ENCODE measurements around the gene C14orf93. TPM values are rescaled to one million over a fixed set of nuclear protein-coding genes. Genes with fewer than 3 reads are reported as not detected.
A peak's percentile ranks its signal among the peaks of the same experiment; 100 is the strongest.

C14orf93 gene
- polyA plus RNA-seq, 3 donors: 18.3 to 19.2 (median 18.8) TPM

DNA sequence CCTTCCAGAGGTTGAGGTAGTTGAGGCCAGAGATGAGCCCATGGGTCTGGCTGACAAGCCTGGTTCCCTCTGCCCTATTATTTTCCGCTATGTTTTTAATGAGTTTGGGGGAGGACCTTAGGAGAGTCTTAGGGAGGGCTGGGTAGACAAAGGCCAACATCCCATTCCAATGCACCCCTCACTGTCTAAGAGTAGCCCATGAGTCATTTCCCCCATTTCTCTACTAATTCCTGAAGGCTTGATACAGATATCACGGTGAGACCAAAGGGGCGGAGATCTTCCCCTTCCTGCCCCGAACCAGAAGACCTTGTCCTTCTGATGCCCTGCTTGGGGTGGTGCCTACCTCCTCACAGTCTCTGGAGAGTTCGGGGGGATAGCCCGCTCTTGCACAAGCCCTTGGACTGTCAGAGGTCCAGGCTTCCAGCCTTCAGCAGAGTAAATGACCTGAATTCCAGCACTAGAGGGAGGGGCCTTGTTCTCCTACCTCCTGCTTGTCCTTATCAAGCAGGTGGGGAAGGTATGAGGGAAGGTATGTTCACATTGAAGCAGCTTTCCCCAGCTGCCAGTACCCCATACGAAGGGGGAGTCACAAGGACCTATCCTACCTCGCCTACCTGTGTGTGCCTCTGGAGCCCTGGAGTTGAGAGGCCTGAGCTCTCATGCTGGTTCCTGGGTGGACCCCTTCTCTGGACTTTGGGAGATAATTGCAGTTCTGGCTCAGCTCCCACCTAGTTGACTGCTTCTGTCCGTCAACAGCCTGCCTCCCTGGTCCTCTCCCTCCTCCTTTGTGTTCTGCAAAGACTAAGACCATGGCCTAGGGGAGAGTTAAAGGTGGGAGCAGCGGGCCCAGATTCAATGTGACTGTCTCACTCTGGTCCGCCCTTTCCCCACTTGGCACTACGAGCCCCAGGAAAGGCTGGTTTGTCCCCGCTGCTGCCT, 35.7 kb upstream of the C14orf93 start:
- no peak for DNase-seq (ENCODE audit: low read depth in 3 of 3, low spot score in 2 of 3)

DNA sequence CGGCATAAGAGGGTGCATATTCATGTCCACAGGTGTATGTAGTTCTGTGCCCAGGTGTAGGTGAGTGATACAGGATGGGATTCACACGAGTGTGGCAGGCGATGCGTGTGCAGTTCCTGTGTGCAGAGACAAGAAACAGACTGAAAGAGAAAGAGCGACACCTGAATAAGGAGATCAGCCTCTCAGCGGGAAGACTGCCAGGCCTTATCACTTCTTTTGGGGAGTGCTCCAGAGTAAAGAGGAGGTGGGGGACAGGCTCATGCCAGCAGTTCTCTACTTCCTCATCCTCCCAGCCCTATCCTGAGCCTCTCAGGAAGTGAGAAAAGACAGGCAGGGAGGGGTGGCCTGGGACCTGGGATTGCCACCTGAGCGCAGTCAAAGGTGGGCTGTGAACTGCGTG, 34.9 kb upstream of the C14orf93 start:
- DNase-seq (ENCODE audit: low read depth in 3 of 3, low spot score in 2 of 3): no peak

- no peak for DNase-seq (ENCODE audit: low read depth in 3 of 3, low spot score in 2 of 3)
These were observed 33.8 kb upstream of the C14orf93 start for GRCh38 chr14:23043754-23044153.

DNA sequence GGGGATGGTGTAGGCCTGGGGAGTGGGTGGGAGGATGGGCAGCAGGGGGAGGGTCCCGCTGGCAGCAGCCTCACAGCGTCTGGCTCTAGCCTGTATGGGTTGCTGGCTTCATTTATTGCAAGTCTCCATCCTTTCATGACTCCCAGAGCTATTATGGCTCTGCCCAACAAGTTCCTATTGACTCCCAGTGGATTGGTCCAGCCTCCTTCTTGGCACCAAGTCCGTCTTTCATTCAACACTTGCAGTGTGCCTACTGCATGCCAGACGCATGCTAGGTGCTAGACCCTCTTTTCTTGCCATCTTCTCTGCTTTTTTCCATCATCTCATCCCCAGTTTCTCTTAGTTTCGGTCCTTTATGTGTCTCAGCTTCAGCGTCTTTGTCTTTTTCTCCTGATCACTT, 33.2 kb upstream of the C14orf93 start:
- no peak for DNase-seq (ENCODE audit: low read depth in 3 of 3, low spot score in 2 of 3)

- no peak for DNase-seq (ENCODE audit: low read depth in 3 of 3, low spot score in 2 of 3)
These were observed 32.4 kb upstream of the C14orf93 start, which contains the start of gene PSMB11 for GRCh38 chr14:23042162-23042965. PSMB11 (plus strand) TSS chr14:23042212; CDS start chr14:23042226, 14 bp downstream.

- DNase-seq (ENCODE audit: low read depth in 3 of 3, low spot score in 2 of 3): no peak
These were observed 31.8 kb upstream of the C14orf93 start for GRCh38 chr14:23041729-23042128.

- DNase-seq (ENCODE audit: low read depth in 3 of 3, low spot score in 2 of 3): no peak
These were observed 30.2 kb upstream of the C14orf93 start for GRCh38 chr14:23040100-23040499.

DNA sequence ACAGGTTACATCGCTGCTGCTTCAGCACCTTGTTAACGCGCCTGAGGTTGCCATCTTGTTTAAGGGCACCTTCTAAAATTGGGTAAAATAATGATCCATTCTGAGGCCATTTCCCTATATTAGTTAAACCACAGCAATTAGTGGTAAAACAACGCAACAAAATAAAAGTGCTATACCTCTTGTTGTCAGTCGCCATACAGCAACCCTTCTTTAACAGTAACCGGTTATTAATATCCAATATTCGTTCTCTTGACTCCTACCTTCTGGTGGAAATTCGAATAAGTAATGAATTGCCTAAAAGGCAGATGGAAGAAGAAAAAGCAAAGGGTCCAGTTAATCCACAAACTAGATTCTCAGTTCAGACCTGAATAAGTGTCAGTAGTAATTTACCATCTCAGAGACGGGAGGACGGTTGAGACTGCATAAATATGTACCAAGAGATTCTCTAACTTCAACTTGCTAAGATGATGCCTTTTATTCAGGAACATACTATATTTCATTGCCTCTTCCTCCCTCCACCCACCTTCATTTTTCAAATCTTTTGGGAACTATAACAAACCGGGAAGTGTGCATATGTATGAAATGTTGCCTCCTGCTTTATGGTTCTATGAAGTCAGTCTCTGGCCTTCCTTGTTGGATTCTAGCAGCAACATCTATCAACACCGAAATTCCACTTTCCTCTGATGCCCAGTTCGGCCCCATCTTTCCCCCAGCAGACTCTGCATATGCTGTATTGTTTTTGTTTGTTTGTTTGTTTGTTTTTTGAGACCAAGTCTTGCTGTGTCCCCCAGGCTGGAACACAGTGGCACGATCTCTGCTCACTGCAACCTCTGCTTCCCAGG, 25.6 kb upstream of the C14orf93 start:
- no peak for DNase-seq (ENCODE audit: low read depth in 3 of 3, low spot score in 2 of 3)

GRCh38 chr14:23034498-23035302, 24.8 kb upstream of the C14orf93 start, which contains the start of gene PSMB5:
PSMB5 (minus strand) TSS chr14:23034900; CDS start chr14:23034881, 19 bp downstream.
- peak; percentile 93 to 97 (median 95) for DNase-seq (ENCODE audit: low read depth in 3 of 3, low spot score in 2 of 3)

DNA sequence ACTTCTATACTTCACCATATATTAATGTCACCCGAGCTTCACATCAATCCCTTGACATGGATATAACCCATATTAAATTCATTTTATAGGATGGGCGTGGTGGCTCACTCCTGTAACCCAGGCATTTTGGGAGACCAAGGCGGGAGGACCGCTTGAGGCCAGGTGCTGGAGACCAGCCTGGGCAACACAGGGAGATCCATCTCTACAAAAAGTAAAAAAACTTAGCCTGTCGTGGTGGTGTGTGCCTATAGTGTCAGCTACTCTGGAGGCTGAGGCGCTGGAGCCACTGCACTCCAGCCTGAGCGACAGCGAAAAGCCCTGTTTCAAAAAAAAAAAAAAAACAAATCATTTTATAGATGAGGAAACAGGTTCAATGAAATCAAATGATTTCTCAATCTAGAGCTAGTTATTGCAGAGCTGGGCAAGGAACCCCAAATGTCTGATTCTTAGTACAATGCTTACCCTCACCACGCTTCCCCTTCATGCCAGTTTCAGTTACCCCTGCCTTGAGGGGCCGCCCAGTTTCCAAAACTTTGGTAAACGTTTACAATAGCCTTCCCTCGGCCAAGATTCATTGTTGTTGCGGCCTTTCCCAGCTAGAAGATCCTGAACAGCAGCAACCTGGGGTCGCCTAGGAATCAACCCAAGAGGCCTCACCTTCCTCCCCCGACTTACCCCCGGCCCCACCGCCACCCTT, 24.0 kb upstream of the C14orf93 start:
- DNase-seq (ENCODE audit: low read depth in 3 of 3, low spot score in 2 of 3): no peak

DNA sequence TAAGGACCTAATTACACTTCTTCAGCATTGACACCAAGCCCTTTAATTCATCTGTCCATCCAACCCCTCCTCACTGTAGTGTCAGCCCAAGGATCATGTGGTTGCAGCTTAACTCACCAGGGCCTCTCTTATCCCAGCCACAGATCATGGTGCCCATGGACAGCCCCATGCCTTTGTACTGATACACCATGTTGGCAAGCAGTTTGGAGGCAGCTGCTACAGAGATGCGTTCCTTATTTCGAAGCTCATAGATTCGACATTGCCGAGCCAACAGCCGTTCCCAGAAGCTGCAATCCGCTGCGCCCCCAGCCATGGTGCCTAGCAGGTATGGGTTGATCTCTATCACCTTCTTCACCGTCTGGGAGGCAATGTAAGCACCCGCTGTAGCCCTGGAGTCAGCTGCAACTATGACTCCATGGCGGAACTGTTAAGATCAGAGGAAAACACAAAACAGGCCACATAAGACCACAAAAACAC, 23.3 kb upstream of the C14orf93 start:
- no peak for DNase-seq (ENCODE audit: low read depth in 3 of 3, low spot score in 2 of 3)

DNA sequence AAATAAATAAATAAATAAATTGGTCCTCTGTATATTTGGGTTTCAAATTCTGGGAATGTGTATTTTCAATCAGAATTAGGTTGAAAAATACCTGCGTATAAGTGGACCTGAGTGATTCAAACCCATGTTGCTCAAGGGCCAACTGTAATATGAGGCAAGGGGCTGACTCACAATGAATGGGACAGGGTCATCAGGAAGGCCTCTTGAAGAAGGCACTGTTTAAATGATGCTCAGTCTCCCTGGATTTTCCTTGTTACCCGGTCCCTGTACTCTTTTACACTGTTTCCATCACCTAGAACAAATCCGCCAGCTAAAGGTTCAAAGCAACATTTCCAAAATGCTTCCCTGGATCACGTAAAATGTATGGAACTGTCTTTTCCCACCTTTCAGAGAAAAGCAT, 21.0 kb upstream of the C14orf93 start:
- DNase-seq (ENCODE audit: low read depth in 3 of 3, low spot score in 2 of 3): no peak

DNA sequence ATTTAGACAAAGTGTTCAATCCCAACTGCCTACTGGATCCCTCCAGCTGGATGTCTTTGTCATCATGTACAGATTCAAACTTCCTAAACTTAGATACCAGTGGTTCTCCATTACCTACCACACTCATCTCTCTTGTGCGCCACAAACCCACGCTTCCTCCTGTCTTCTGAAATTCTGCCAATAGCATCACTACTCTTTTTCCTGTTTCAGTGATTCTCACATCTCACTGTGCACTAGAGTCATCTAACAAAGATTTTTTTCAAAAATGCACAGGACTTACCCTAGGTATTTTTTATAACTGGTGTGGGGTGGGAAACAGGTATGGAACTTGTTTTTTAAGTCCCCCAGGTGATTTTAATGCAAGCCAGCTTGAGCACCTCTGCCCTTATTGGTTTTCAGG, 18.9 kb upstream of the C14orf93 start:
- no peak for DNase-seq (ENCODE audit: low read depth in 3 of 3, low spot score in 2 of 3)

DNA sequence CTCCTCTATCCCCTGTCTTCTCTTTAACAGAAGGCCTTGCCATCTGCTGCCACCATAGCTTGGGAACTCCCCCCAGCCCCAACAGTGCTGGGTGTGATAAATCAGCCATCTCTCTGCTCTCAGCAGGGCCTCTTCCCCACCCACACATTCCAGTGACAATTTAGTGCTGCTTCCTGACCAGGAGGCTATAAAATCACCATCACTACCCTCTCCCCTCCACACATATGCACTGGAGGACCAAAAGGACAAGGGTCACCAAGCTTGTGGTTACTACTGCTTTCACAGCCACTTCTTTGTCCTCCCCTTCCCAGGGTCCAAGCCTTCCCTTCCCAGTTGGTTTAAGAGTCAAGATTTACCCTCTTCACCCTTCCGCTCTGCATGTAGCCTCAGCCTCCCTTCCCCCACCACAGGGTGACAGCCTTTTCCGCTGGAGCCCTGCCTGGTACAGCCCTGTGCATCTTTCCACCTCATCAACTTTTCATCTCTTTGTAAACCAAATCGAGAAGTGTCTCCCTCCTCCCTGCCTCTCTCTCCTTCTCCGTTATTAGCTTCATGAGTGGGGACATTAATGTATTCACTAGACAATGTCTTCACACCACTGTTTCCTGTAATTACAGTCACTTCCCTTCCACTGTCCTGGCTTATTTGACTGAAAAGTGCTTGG, 15.3 kb upstream of the C14orf93 start:
- DNase-seq (ENCODE audit: low read depth in 3 of 3, low spot score in 2 of 3): peak in 1 of 3 donors; percentile 68

GRCh38 chr14:23024612-23025075, 14.7 kb upstream of the C14orf93 start:
- no peak for DNase-seq (ENCODE audit: low read depth in 3 of 3, low spot score in 2 of 3)

- DNase-seq (ENCODE audit: low read depth in 3 of 3, low spot score in 2 of 3): no peak
These were observed 13.8 kb upstream of the C14orf93 start for GRCh38 chr14:23023795-23024152.

DNA sequence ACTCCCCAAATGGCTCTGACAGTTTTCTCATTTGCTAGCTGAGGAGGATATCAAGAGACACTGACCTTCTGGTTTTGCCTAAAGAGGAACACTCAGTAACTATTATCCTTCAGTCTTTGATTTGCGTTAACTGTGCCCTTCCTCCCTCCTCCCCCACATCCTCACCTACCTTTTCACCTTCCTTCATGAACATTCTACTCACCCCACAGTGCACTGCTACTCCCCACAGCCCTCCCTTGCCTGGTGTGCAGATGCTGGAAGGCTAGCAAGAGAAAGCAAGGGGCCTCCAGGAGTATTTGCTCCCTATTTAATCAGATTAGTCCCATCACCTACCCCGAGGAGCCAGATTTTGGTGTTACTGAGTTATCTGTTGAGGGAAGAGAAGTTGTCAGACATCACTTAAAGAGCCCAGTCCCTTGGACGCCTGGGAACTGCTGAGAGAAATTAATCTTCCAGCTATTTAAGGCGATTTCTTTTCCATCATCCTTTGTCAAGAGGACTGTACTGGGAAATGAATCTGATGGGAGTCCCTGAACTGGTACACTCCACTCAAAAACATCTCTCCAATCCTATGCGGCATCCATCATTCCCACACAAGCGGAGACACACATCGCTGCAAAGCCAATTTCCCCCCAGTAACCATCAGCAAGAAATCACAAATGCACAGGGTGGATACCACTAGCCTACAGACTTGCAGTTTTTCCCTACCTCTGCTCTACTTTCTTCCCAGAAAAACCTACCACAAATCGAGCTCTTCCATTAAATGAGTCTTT, 13.3 kb upstream of the C14orf93 start:
- DNase-seq (ENCODE audit: low read depth in 3 of 3, low spot score in 2 of 3): no peak
